Stimulated activated CD4-positive, alpha-beta T cell treated with anti-CD3 and anti-CD28 coated beads, Interleukin-15, amount 100 ng/mL, for 1 hour (primary cell): ENCODE results near the gene CCND1.
"Not testable (repeated sequence)": the region's sequence is repeated elsewhere in the genome, so short reads cannot be mapped to it uniquely, and the experiment has no call there.

ENCODE experiments used
- DNase-seq, 2 donors: peaks; one replicate each; pipeline ENCODE4 v3.0.0-alpha.2; 2020; ENCODE audit warnings: low read depth in 1 of 2, low spot score in 1 of 2

CCND1 gene

GRCh38 chr11:69617682-69618081, 23.3 kb upstream of the CCND1 start:
- no peak for DNase-seq

- no peak for DNase-seq
These were observed 22.7 kb upstream of the CCND1 start for GRCh38 chr11:69618237-69618636.

- no peak for DNase-seq
These were observed 20.2 kb upstream of the CCND1 start for GRCh38 chr11:69620683-69621290.

GRCh38 chr11:69622097-69622681, 18.8 kb upstream of the CCND1 start:
- DNase-seq, result not testable (repeated sequence)

GRCh38 chr11:69624293-69624692, 16.7 kb upstream of the CCND1 start:
- DNase-seq, result no peak

GRCh38 chr11:69625476-69625875, 15.5 kb upstream of the CCND1 start:
- no peak for DNase-seq

- DNase-seq, result no peak
These were observed 13.4 kb upstream of the CCND1 start for GRCh38 chr11:69627551-69627950.

- DNase-seq, result no peak
These were observed 10.9 kb upstream of the CCND1 start for GRCh38 chr11:69630017-69630416.

- DNase-seq, result no peak
These were observed 10.5 kb upstream of the CCND1 start for GRCh38 chr11:69630424-69630823.

- no peak for DNase-seq
These were observed 8.1 kb upstream of the CCND1 start for GRCh38 chr11:69632900-69633299.

GRCh38 chr11:69634069-69634468, 6.9 kb upstream of the CCND1 start:
- no peak for DNase-seq

- DNase-seq, result no peak
These were observed 6.4 kb upstream of the CCND1 start for GRCh38 chr11:69634590-69634989.

- no peak for DNase-seq
These were observed 5.8 kb upstream of the CCND1 start for GRCh38 chr11:69635195-69635594.

- DNase-seq, result no peak
These were observed 5.0 kb upstream of the CCND1 start for GRCh38 chr11:69635804-69636511.

GRCh38 chr11:69636512-69637197, 4.3 kb upstream of the CCND1 start:
- DNase-seq, result no peak

GRCh38 chr11:69637198-69637940, 3.6 kb upstream of the CCND1 start:
- DNase-seq, result no peak

GRCh38 chr11:69637941-69638871, 2.8 kb upstream of the CCND1 start:
- no peak for DNase-seq

- no peak for DNase-seq
These were observed 1.8 kb upstream of the CCND1 start for GRCh38 chr11:69638941-69639681.

- DNase-seq, result no peak
These were observed 1.1 kb upstream of the CCND1 start for GRCh38 chr11:69639831-69640230.
